Femur (tissue), 1 donor: ENCODE results near the gene CDC45.

Experiments used
- DNase-seq: peaks from one replicate; pipeline ENCODE4 v3.0.0-alpha.2; 2017

CDC45 gene

DNA sequence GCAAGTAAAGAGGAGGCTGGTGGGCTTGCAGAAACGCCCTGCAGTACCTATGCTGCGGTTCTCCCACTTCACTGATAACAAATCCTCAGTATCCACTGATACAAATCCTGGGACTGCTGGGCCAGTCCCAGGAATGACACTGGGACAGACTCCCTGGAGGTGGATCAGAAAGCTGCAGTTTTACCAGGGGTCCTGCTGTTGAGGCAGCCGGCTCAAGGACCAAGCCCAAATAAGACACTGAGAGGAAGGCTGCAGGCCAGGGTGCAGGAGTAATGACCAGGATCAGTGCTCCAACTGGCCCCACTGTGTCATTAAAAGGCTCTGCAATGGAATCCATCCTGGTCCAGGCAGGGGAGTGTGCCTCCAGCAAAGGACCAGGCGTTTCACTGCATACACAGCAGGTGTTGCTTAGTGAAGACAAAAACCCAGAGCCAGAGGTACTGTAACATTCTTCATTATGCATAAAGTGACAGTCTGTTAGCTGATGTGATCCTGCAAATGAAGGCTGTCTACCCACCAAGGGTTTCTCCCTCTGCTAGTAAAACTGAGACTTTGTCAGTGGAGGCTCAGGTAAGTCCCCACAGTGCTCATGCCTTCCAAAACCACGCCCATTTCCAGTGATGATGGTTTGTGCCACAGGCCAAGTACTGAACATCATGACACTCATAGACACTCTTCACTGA lies 30.8 kb upstream of the CDC45 start:
- DNase-seq: no peak

- no peak for DNase-seq
Measured at GRCh38 chr22:19449422-19449767, 30.3 kb upstream of the CDC45 start.

DNA sequence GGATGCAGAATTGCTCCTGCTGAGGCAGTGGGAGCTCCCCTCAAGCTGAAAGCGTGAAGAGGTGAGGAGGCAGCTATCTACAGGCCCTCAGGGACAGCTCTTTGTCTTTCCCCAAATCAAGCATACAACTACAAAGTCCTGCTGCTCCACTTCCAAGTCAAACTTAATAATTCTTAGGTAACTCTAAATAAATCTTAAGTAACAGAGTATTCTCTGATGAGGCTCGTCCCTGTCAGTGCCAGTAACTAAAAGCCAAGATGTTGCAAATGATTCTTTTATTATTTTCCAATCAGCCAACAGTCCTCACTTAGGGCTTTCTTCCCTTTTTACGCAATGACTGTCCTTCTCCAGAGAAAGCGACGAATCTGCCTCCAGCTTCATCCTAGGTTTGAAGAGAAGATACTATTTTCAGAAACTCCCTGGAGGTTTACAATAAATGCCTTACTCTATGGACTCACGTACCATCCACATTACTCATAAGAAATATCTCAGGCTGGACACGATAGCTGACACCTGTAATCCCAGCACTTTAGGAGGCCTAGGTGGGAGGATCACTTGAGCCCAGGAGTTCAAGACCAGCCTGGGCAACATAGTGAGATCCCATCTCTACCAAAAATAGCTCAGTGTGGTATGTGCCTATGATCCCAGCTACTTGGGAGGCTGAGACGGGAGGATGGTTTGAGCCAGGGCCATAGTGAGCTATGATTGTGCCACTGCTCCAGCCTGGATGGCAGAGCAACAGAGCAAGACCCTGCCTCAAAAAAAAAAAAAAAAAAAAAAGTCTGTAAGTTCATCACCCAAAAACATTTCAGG lies 29.2 kb upstream of the CDC45 start:
- no peak for DNase-seq

DNA sequence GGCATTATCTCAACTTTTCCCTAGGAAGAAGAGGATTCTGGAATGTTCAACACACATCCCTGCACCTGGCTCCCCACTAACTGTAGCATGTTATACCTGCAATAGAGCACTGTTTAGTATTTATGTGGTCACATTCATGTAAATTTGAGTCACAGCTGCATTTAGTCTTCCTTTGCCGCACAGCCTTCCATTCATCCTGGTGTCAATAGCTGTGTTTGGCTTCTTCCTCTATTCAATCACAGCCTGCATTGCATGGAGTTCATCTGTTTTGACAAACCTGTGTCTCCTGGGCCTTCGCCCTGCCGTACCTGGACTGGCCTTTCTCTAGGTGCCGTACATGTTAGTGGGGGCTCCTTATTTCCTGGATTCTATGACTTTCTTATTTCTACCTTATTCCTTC lies 28.1 kb upstream of the CDC45 start:
- no peak for DNase-seq

GRCh38 chr22:19453718-19454117 lies 26.0 kb upstream of the CDC45 start:
- DNase-seq: no peak

- DNase-seq: no peak
Measured at GRCh38 chr22:19454156-19454555, 25.6 kb upstream of the CDC45 start.

DNA sequence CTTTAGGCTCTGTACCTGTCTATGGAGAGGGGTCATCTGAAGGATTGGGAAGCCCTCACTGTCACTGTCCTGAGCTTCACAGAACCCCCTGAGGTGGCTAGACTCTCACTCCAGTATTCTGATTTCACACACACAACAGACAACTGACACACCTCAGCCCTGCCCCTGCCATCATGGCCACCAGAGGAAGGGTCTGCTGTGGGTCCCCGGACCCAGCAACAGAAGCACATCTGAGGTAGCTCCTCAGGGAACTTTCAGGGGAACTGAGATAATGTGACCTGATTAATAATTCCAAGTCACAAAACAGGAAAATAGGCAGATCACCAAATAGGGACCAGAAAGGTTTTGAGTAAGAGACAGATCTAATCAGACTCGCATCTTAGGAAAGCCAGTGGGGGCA lies 24.7 kb upstream of the CDC45 start:
- no peak for DNase-seq

DNA sequence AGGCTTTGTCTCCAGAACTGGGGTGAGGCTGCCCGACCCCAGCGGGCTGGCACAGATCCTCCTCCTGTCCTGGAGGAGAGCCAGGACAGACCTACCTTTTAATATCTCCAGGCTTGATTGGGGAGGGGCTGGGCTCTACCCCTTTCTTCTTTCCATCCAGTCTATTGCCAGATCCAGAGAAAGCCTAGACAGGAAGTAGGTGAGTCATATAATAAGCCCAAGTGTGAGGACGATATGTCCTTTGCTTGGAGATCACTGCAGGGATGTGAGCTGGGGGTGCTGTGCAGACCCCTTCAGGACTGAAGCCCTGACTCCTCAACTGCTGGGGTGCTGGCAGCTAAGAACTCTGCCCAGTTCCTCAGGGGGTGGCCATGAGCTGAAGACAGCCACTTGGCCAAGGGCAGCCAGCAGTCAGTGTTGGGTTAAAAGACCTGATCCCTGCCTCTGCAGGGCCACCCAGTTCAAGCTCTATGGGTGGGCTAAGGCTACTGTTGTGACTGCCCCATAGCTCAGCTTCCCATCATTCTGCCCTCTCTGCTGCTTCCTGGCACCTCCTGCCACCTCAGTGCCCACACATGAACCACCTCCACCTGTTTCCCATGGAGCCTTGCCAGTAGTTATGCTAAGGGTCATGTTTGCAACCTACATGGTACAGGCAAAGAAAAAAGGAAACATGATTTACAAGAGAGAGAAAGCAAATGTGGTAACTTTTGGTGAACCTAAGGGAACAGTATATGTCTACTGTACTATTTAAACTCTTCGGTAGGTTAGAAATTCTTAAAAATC lies 23.9 kb upstream of the CDC45 start:
- no peak for DNase-seq

DNA sequence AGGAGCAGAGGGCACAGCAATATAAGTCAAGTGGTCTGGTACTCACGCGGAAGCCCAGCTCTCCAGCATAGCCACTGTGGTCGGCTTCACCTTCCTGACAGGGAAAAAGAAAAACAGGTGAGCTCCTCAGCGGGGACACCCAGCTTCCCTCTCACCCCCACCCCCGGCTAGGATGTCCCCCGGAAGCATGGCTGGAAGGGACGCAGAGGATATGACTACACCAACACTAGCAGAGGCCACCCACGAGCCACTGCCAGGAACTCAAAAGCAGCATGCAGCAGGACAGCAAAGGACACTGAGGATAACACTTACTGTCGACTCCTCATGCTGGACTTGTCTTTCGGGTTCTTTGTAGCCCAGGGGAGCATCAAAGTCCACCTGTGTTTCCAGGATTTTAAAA lies 23.2 kb upstream of the CDC45 start:
- DNase-seq: no peak

DNA sequence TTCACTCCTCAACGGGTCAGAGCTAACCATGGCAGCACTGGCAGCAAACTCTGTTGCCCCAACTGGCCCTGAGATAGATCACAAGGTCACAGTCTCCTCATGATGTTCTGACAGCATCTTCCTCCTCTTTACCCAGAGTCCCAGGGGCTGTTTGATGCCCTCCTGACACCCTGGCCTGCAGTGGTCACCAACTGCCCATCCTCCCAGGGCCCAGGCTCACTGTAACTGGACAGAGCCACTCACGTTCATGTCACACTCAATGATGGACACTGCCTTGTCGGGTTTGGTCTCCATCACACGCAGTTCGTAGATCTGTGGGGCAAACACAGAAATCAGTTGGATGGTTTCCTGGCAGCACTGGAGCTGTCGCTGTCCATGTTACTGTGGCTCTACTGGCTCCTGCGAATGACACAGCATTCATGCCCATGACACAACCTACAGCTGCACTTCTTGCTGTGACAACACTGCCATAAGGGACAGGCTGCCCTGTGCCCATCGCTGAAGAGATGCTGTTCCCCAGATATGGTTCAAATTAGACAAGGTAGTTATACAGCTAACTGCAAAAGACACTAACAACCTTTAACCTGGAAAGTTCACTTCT lies 21.8 kb upstream of the CDC45 start:
- no peak for DNase-seq

- no peak for DNase-seq
Measured at GRCh38 chr22:19460036-19460435, 19.7 kb upstream of the CDC45 start.

GRCh38 chr22:19461506-19461905 lies 18.2 kb upstream of the CDC45 start:
- no peak for DNase-seq

DNA sequence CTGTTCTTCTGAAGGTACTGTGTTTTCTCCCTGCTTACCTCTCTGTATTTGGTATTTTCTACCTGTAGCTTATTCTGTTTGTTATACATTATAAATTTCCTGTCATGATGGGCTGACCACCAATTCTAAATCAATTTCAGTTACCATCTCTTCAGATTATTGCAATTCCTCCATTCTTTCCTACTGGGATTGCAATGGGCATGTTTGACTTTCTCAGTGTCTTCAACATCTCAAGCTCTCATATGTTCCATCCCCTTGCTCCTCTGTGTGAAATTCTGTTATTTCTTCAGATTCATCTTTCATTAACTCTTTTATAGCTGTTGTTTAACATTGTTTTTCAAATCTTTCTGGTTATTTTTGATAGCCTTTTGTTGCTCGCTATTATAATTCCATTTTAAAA lies 16.7 kb upstream of the CDC45 start:
- DNase-seq: no peak

DNA sequence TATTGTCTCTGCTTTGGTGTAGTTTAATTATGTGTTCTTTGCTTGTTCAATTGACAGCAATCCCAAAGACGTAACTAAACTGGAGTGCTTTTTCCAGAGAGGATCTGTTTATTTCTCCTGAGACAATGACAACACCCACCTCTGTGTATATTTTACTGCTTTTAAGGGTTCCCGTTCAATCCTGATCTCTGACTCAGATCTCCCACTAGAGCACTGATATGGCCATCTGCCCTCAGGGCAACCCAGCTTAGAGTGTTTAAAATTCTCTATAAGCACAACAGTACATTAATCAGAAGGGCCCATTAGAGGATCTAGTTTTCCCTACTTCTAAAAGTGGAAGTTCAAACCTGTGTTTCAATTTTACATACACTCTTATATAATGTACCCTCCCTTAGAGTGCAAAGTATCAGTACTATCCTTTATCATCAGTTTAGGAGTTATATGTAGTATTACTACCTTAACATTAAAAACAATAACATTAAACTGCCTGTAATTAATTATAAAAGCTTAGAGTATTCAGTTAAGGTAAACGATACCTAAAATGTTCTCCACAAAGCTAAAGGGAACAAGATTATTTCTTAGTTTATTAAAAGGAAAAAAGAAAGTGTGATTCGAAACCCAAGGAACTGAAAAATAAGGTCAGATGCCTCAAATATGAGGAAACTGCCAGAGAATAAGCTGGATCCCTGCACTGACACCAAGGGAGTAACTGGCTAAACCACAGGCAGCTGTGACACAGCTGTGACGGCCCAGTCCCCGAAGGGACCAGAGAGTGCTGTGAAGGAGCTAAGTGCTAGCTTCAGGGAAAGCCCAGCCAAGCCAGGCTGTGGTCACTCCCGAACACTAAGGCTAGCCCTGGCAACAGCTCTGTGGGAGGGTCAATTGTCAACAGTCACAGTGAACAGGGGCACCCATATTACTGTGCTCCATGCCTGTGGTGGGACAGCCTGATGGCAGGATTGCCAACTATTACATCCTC lies 15.9 kb upstream of the CDC45 start:
- DNase-seq: peak; percentile 35

DNA sequence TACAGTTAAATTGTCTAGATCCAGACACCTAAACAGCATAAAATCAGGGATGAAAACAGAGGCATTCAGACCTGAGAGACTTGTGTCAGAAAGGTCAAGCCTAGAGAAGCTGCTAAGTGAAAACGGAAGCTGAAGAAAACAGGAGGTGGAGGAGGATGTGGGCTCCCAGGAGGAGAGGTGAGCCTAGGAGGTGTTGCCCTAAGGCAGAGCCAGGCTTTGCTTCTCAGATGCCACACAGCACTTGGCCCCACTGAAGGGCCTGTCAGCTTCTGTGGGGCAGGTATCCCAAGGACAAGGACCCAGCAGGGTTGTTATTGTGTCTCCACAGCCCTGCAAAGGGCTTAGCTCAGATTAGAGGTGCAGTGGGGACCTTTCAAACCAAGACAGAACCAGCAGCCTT lies 15.2 kb upstream of the CDC45 start:
- DNase-seq: no peak

DNA sequence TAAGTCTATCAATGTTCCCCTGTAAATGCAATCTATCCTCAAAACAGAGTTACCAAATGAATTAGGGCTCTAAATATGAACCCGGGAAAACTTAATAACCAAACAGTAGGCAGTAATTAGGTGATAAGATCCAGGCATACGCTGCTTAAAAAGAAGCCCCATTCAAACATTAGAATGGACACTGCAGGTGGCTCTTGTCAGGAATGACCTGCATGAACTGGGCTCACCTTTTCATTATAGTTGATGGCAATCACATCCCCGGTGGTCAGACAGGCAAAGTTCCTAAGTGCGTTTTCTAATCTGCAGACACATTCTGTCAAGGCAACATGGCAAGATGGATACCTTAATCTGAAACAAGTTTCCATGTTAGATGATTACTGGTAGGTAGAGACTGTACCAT lies 14.7 kb upstream of the CDC45 start:
- DNase-seq: no peak

GRCh38 chr22:19466126-19466716 lies 13.5 kb upstream of the CDC45 start:
- DNase-seq: no peak

- no peak for DNase-seq
Measured at GRCh38 chr22:19466848-19467752, 12.6 kb upstream of the CDC45 start.

DNA sequence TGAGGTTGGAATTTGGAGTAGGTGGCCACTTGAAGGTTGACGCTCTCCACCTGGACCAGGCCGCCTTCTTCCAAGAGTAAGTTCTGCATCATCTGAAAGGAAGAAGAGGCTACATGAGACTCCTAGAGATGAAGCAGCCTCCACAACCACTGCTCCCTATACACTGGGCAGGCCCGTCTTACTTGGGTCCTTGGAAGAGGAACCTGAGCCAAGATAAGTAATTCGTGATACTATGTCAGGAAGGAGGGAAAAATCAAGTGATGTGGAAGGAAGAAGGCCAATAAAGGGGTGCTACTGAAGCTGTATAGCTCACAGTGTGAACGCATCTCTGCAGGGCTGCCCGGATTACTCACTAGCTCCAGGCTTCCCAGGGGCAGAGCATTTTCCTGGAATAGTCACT lies 11.8 kb upstream of the CDC45 start:
- DNase-seq: no peak

DNA sequence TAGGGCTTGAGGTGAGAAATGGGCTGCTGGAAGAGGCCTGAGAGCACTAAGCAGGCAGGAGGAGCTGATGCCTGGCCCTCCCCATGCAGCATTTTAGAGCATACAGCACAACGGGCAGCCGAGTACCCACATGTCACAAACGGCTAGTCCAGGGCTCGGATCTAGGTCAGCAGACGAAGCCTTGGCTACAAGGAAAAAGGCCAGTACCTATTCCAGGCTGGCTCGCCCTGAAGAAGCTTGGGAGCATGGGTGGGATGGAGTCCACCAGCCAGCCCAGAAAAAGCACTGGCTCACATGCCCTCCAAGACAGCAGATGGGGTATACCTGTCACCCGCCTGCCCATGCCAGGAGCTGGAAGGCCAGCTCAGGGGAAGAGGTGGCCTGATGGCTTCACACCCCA lies 10.3 kb upstream of the CDC45 start:
- DNase-seq: no peak

DNA sequence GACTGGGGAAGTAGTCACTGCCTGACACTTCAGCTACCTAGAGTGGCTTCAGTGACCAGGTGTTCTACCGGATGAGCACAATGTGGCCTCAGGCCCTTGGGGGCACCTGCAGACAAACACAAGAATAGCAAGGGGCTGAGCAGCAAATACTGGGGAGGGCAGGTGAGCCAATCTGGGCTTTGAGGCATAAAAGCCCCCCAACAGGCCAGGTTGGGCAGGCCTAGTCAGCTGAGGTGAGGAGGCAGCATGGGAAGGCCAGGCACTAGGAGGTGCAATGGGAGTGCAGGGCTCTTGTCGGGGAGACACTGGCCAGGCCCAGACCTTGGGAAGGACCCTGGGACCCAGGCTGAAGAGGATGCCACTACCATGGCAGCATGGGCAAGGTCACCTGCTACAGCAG lies 9.7 kb upstream of the CDC45 start:
- DNase-seq: no peak
